GM20000 (cell line): ENCODE measurements around the gene REV3L.

Experiments used
- DNase-seq: peaks from one replicate; pipeline ENCODE4 v3.0.0; 2012; ENCODE audit warnings: low spot score
- TF ChIP-seq, protein P1 (sequence below): IDR thresholded peaks from 2 replicates; pipeline ENCODE4 v1.5.1; 2012; ENCODE audit warnings: mild to moderate bottlenecking, control low read depth; ENCODE audit errors: extremely low read depth, missing control alignments

Gene REV3L, protein sequence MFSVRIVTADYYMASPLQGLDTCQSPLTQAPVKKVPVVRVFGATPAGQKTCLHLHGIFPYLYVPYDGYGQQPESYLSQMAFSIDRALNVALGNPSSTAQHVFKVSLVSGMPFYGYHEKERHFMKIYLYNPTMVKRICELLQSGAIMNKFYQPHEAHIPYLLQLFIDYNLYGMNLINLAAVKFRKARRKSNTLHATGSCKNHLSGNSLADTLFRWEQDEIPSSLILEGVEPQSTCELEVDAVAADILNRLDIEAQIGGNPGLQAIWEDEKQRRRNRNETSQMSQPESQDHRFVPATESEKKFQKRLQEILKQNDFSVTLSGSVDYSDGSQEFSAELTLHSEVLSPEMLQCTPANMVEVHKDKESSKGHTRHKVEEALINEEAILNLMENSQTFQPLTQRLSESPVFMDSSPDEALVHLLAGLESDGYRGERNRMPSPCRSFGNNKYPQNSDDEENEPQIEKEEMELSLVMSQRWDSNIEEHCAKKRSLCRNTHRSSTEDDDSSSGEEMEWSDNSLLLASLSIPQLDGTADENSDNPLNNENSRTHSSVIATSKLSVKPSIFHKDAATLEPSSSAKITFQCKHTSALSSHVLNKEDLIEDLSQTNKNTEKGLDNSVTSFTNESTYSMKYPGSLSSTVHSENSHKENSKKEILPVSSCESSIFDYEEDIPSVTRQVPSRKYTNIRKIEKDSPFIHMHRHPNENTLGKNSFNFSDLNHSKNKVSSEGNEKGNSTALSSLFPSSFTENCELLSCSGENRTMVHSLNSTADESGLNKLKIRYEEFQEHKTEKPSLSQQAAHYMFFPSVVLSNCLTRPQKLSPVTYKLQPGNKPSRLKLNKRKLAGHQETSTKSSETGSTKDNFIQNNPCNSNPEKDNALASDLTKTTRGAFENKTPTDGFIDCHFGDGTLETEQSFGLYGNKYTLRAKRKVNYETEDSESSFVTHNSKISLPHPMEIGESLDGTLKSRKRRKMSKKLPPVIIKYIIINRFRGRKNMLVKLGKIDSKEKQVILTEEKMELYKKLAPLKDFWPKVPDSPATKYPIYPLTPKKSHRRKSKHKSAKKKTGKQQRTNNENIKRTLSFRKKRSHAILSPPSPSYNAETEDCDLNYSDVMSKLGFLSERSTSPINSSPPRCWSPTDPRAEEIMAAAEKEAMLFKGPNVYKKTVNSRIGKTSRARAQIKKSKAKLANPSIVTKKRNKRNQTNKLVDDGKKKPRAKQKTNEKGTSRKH (N-terminal part only)

DNA sequence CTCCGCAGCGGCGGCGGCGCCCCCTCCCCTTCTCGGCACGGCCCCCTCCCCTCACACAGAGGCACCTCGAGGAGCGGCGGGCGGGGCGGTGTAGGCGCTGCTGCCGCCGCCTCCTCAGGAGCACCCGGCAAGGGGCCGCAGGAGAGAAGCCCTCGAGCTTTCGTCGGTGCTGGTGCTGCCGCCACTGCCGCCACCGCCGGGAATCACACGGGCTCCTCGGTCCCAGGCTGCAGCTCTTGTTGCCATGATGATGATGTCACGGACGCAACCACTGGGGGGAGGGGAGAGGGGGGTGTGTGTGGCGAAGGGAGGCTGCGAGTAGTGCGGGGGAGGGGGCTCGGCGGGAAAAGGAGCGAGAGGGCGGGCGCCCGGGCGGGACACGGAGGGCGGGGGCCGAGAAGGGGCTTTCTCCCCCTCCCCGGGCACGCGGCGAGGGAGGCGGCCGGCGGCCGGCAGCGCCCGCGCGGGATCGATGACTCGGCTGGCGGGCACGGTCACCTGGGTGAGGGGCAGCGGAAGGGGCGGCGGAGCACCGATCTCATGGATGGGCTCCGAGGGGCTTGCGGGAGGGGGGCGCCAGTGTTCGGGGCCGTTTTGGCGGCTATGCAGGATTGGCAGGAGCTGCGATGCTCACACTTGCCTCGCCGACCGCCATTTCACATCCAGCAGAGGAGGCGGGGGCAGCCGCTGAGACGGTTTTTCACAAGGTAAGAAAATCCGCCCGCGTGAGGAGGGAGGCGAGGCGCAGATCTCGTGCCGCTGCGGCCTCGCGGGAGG lies at the start of gene REV3L:
Gene REV3L, minus strand, starts transcription at position 260 of the 777 bp plus-strand sequence. CDS start 330 bp downstream, outside the sequence.
- TF ChIP-seq, protein P1, sequence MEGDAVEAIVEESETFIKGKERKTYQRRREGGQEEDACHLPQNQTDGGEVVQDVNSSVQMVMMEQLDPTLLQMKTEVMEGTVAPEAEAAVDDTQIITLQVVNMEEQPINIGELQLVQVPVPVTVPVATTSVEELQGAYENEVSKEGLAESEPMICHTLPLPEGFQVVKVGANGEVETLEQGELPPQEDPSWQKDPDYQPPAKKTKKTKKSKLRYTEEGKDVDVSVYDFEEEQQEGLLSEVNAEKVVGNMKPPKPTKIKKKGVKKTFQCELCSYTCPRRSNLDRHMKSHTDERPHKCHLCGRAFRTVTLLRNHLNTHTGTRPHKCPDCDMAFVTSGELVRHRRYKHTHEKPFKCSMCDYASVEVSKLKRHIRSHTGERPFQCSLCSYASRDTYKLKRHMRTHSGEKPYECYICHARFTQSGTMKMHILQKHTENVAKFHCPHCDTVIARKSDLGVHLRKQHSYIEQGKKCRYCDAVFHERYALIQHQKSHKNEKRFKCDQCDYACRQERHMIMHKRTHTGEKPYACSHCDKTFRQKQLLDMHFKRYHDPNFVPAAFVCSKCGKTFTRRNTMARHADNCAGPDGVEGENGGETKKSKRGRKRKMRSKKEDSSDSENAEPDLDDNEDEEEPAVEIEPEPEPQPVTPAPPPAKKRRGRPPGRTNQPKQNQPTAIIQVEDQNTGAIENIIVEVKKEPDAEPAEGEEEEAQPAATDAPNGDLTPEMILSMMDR: no peak
- peak; percentile 89 for DNase-seq

- no peak for DNase-seq
- TF ChIP-seq, protein P1: no peak
Measured at GRCh38 chr6:111531185-111531584, 48.2 kb upstream of the REV3L start.

DNA sequence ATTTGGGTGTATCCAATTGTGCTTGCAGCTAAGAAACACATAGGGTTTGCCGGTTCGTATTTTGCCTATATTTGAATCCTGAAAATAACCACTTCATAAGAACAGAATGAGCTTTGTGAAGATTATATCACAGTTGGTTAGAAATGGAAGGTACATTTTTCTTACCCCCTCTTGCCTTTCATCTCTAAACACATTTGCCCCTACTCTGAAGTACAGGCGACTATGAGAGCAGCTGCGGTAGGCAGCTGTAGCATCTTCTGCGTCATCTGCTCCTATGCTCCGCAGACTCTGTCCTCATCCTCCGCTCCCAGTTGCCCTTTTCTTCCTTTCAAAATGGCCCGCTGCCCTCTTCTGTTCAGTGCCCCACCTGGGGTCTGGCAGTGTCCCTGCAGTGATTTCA lies 47.6 kb upstream of the REV3L start:
- DNase-seq: no peak
- TF ChIP-seq, protein P1: no peak

DNA sequence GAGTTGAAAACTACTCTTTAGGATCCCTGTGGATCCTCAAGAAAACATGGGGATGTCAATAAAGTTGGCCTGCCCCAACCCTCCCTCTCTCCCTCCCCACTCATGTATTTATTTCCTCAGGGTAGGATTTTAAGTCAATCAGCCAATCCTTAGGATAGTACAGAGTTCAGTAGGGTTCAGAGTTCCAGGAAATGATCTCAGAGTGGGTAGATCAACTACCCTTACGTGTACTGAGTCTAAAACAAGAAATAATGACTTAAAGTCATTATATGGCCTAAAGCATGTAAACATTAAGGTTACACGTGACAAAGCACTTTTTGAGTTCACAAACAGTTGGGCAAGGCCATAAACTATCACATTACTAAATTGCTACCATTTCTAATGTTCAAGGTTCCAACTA lies 47.2 kb upstream of the REV3L start:
- TF ChIP-seq, protein P1: no peak
- DNase-seq: no peak

- TF ChIP-seq, protein P1: no peak
- no peak for DNase-seq
Measured at GRCh38 chr6:111527367-111527766, 44.3 kb upstream of the REV3L start.

GRCh38 chr6:111524735-111525134 lies 41.7 kb upstream of the REV3L start:
- TF ChIP-seq, protein P1: no peak
- DNase-seq: no peak
